GM23338 (cell line): Measurements from ENCODE around the gene SLC6A13.

Source experiments
- CREB1 ChIP-seq: fragments of 250-450 bp; sonication (Bioruptor Pico); IDR thresholded peaks from 2 replicates; pipeline ENCODE4 v1.5.0; 2020; ENCODE audit warnings: low read depth, mild to moderate bottlenecking, moderate library complexity
- EZH2 ChIP-seq: fragments of 200-600 bp; sonication (generic); IDR thresholded peaks from one replicate; pipeline ENCODE4 v1.8.0; 2017; ENCODE audit warnings: antibody characterized with exemption, mild to moderate bottlenecking, low read depth; ENCODE audit not compliant: unreplicated experiment
- EZH2phosphoT487 ChIP-seq: fragments of 200-600 bp; sonication (generic); IDR thresholded peaks from one replicate; pipeline ENCODE4 v1.8.1; 2018; ENCODE audit warnings: antibody characterized with exemption; ENCODE audit not compliant: unreplicated experiment
- POLR2AphosphoS5 ChIP-seq: IDR thresholded peaks from 2 replicates; pipeline ENCODE4 v1.6.1; 2016; ENCODE audit warnings: antibody characterized with exemption, low read depth
- TF ChIP-seq, protein P1 (sequence below), 2 experiments: fragments of 200-600 bp in 1 of 2; sonication (generic) in 1 of 2; conservative IDR thresholded peaks; 2 replicates each; pipeline versions ENCODE4 v1.5.1 to v1.6.1; 2016 to 2017; ENCODE audit warnings: antibody characterized with exemption in 2 of 2, low read depth in 2 of 2, mild to moderate bottlenecking in 2 of 2, moderate library complexity in 1 of 2

DNA sequence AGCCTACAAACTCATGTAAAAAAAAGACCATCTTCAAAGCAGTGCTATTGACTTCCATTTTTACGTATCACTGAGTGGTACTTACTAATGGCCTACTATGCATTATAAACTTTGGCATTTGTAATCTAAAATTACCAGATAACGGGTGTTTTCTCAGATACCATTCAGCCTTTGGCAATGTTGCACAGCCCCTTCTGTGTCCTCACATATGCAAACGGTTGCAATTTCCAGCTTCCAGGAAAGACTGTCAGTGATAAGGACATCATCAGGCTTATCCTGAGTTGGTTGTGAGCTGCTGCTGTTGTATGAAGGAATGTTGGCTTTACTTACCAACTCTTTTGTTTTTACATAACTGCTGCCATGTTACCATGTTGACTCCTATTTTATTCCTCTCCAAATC lies 1.6 kb upstream of the SLC6A13 start:
- TF ChIP-seq, protein P1, sequence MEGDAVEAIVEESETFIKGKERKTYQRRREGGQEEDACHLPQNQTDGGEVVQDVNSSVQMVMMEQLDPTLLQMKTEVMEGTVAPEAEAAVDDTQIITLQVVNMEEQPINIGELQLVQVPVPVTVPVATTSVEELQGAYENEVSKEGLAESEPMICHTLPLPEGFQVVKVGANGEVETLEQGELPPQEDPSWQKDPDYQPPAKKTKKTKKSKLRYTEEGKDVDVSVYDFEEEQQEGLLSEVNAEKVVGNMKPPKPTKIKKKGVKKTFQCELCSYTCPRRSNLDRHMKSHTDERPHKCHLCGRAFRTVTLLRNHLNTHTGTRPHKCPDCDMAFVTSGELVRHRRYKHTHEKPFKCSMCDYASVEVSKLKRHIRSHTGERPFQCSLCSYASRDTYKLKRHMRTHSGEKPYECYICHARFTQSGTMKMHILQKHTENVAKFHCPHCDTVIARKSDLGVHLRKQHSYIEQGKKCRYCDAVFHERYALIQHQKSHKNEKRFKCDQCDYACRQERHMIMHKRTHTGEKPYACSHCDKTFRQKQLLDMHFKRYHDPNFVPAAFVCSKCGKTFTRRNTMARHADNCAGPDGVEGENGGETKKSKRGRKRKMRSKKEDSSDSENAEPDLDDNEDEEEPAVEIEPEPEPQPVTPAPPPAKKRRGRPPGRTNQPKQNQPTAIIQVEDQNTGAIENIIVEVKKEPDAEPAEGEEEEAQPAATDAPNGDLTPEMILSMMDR (conservative IDR thresholded peaks at IDR 0.05; ENCODE audit: low read depth in 2 of 2): no peak
- TF ChIP-seq EZH2: no peak
- no peak for TF ChIP-seq POLR2AphosphoS5
- no peak for TF ChIP-seq EZH2phosphoT487
- no peak for TF ChIP-seq CREB1 (CRISPR knock-in tag)
